ENCODE measurements around the gene KRT80.

KRT80 gene

DNA sequence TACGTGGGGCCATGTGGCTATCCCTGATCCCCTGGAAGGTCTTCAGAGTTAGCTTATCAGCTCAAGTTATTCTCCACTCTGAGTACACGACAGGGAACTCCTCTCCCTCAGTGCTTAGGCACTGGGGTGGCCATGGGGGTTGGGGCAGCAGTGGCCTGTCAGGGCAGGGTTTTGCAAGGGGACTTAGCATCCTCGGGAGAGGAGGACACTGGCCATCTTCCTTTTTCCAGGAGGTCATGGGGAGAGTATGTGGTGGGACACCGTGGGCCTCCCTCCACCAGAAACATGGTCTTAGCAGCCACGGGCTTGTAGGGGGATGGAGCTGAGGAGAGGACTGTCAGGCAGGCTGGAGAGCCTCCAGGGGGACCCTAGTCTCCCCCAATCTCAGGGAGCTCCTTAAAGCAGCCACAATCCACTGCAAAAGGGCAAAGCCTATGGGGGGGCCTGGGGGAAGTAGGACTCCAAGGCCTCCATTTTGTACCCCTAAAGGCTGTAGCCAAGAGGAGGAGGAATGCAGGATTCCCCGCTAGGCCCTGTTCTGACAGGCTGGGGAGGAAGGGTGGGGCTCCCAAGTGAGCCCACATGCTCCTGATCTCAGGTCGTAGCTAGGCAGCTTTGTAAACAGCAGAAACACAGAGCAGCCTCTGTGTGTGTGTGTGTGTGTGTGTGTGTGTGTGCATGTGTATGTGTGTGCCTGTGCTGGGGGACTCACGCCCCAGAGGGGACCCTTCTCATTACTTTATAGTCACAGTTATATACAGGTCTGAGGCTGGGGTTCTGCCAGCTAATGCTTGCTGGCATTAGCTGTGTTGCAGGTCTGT, 36.6 kb downstream of the KRT80 start:
- DNase-seq (ENCODE audit: low spot score) = no peak

GRCh38 chr12:52152905-52153317, 38.9 kb downstream of the KRT80 start:
- DNase-seq (ENCODE audit: low spot score) = no peak

DNA sequence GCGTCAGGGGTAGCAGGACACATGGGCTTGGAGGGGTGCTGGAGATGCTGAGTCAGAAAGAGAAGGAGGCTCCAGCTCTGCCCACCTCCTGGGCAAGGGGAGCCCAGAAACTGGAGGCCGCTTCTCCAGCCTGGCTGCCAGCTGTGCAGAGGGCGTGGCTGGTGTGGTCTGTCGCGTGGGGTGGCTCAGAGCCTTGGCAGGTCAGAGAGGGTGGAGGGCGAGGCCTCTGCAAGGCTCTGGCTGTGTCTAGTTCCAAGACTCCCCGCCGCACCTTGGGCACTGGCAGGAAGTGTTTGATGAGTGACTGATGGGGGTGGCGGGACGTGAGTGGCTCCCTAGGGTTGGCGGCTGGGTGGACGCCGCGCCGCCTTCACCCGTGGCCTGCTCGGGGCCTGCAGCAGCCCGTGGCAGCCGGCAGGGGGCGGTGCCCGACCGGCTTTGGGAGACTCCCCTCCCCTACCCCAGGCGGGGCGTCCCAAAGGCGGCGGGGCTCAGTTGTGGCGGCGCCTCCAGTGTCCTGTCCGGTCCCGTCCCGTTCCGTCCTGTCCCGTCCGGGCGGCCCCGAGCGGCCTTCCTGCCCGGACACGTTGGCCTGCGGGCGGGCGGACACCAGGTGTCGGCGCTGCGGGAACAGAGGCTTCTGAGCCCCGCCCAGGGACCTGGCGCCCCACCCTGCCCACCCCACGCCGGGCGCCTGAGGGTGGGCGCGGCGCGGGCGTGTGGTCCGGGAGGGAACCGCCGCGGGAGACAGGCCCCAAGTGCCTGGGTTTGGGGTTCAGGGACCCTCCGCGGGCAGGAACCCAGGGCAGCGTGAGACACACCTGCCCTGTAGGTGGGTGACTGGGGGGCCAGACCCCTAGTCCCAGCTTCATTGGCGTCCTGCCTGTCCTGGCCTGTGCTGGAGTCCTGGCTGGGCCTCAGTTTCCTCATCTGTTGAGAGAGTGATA, 39.7 kb downstream of the KRT80 start:
- DNase-seq (ENCODE audit: low spot score) = peak; percentile 60

DNA sequence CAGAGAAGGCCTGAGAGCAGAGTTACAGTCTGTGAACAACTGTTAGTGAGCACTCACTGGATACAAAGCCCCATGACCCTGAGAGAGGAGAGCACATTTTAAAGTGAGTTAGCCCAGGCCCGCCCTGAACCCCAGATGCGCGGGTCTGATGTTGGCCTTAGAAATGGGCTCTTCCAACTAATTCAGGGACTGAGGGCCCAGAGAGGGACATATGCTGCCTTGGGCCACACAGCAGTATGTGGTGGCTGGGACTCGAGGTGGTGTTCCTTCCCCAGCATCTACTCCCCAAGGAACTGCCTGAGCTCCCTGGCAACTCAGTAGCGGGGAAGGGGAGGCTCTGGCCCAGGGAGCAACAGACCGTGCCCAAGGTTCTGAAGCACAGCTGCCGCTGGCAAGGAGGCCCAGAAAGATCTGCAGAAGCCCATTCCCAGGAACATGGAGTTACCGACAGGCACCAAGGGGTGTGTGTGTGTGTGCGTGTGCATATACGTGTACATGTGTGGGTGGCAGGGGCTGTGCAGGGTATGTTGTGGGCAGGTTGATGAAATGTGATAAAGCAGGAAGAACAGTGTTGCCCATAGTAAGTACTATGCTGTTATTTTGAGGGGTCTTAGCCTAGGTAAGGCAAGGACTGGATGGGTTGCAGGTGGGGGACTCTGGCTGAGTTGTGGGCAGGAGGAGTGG, 40.5 kb downstream of the KRT80 start:
- no peak for DNase-seq (ENCODE audit: low spot score)

DNA sequence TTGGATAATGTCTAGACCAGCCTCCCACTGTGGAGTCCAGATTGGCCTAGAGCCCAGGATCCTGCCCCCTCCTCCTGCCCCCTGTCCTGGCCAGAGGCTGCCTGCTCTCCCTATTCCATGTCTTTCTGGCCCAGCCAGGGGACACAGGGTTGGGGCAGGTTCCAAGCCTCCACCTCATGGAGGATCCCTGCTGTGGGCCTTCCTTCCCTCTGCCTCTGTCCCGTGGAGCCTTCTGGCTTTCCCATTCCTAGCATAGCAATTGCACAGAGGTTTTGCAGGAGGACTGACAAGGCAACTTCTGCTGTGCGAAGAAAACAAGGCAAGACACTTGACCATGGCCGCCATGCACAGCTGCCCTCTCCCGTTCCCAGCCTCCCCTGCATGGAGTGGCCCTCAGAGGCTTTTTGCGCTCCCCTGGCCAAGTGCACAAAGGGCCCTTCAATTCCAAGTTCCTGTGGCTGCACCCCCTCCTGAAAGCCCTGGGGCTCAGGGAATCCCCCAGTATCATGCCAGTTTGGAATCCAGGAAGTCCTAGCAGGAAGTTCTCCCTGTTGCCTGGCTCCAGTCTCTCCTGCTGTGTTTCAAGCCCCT, 42.1 kb downstream of the KRT80 start:
- DNase-seq (ENCODE audit: low spot score) = no peak

GRCh38 chr12:52149182-52149641, 42.6 kb downstream of the KRT80 start:
- DNase-seq (ENCODE audit: low spot score) = no peak

GRCh38 chr12:52148464-52149181, 43.2 kb downstream of the KRT80 start:
- DNase-seq (ENCODE audit: low spot score) = no peak

DNA sequence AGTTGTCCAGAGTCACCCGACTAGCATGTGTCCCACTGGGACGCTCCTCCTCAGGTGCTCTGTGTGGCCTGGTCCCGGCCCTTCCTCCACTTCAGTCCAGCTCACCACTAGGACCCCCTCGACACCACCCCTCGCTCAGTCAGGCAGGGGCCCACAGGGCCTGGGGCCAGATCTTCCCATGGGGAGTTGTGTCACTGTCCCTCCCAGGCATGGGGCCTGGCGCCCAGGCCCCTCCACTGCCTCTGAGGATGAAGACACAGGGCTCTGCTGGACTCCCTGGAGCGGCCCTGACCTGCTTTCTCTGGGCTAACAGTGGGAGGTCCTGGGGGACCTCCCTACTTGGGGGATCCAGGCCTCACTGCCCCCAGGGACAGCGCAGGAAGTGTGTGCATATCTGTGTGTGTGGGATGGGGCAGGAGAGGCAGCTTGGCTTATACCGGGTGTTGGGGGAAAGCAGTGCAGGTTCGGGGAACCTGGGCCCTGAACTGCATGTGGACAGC, 43.8 kb downstream of the KRT80 start:
- no peak for DNase-seq (ENCODE audit: low spot score)

GRCh38 chr12:52147367-52147963, 44.3 kb downstream of the KRT80 start:
- no peak for DNase-seq (ENCODE audit: low spot score)

GRCh38 chr12:52146822-52147366, 44.9 kb downstream of the KRT80 start:
- no peak for DNase-seq (ENCODE audit: low spot score)

DNA sequence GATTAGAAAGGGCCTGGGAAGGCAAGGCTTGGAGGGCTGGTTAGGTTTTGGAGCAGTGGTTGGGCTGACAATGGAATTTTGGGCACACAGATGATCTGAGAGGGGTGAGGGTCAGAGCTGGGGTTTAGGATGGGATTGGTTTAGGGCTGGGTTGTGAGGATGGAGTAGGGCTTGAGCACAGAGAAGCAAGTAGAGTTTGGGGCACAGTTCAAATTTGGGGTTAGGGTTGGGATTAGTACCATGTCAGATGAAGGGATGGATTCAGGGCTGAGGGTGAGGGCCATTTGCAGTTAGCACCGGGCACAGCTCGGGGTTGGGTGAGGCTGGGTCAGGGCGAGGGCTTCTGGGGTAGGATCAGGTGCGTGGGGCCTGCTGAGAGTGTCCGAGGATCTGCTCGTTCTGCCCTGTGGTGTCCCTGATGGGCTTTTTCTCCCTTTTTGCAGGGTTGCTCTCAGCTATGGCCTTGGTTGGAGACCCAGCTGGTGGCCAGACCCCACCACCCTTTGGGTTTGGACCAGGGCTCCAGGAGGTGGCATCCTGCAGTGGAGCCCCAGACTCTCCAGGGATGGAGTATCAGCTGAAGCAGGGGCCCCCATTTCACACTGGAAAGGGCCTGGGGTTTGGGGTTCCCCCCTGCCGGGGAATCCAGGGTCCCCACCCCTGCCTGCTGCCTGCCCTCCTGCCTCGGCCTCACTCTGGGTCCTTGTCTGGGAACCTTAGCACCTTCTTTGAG, 45.6 kb downstream of the KRT80 start:
- no peak for DNase-seq (ENCODE audit: low spot score)

DNA sequence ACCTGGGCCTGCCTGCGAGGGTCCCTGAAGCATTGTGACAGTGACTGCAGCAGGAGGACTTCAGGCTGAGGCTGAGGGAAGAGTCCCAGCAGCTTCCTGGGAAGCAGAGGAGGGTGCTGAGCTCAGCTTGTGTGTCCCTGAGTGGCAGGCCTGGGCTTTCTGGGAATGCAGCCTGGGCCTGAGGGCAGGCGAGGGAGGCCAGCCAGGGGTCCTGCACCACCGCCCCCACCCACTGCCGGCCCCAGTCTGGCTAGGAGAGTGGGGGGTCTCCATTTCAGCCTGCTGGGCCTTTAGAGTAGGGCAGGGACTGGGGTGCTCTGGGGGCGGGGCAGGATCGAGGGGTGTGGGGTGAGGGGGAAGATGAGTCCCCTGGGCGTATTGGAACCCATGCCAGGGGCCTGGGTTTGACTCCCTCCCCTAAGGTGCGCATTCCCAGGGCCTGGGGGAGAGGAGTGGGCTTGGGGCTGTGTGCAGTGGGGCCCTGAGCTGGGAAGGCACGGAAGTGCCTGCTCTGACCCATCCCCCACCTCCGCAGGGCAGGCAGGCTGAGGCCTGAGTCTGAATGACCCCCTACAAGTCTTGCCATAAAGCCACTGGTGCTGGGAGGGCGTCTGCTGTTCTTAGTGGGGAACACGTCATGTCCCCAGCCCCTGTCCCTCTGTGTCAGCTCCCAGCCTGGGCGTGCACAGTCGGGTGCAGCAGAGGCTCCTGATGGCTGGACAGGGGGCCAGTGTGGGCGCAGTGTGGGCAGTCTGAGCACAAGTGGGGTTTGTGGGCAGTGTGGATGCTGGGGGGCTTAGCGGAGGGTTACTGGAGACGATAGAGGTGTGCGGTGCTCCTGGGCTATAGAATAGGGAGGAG, 46.4 kb downstream of the KRT80 start:
- DNase-seq (ENCODE audit: low spot score) = no peak

GRCh38 chr12:52144512-52145227, 47.1 kb downstream of the KRT80 start:
- no peak for DNase-seq (ENCODE audit: low spot score)

- DNase-seq (ENCODE audit: low spot score) = no peak
These were observed 49.4 kb downstream of the KRT80 start for GRCh38 chr12:52142431-52142830.

GRCh38 chr12:52141875-52142274, 49.9 kb downstream of the KRT80 start:
- DNase-seq (ENCODE audit: low spot score) = no peak

DNA sequence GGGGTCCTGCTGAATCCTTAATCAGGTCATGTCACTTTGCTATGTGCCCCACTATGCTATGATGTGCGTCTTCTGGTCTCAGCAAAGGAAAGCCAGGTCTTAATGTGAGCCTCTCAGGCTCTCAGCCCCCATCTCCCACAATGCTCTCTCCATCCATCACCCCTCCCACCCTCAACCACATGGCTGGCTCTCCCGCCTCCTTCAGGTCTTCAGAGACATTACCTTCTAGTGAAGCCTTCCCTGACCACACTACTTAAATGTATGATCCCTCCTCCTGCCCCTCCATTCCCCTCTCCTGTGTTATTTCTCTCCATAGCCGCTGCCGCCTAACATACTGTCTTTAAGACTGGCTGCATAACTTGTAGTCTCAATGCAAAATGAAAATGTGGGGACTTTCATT, 50.5 kb downstream of the KRT80 start:
- DNase-seq (ENCODE audit: low spot score) = no peak

DNA sequence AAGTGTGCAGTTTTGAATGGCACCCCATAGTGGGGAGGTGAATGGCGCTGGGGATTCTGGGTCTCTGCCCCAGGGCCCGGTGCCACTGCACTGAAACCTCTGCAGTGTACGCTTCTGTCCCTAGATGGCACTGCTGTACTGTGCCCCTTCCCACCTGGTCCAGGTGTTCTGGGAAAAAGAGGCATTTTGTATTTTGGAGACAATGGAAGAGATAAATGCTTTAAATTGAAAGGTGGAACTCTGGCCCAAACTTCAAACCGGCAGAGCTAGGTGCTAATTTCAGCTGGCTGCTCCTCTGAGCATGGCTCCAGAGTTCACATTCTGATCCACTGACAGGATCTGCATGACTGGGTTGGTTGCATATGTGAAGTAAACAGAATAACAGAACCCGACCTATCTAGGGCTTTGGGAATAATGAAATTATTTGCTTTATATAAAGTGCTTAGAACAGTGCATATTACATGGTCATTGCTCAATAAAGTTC, 52.2 kb downstream of the KRT80 start:
- DNase-seq (ENCODE audit: low spot score) = peak; percentile 31

GRCh38 chr12:52139147-52139546, 52.7 kb downstream of the KRT80 start:
- DNase-seq (ENCODE audit: low spot score) = no peak

All from activated CD4-positive, alpha-beta T cell treated with anti-CD3 and anti-CD28 coated beads, Interleukin-2, Interleukin-4, amounts not matched to agents 100 ng/mL and 50 ng/mL, durations not matched to agents 16 hours and 8 hours (primary cell).